Measurements from ENCODE around the gene RPN1. TPM values are rescaled to one million over a fixed set of nuclear protein-coding genes. Genes with fewer than 3 reads are reported as not detected.
A peak's percentile ranks its signal among the peaks of the same experiment; 100 is the strongest.

The RPN1 gene
- total and polyA plus RNA-seq, 2 of the 13 experiments (the other 11 are each of a cell fraction or from before 2014, with no cell fraction given): 290 to 342 TPM

DNA sequence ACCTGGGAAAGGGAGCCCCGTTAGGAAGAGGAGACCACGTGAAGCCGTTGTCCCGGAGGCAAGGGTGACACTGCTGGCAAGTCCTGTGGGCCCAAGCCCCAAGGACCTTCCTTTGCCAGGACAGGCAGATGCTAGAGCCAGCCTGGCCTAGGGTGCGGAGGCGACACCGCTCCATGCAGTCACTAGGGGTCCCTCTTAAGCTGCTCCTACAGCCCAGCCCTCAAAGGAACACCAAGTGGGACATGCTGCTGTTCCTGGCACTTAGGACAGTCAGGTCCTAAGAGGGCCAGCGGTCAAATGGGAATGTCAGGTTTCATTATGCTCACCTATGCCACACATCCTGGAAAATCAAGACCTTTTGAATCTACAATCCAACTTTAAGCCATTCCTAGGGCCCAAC is 59.7 kb downstream of the RPN1 start (continued):
- TF ChIP-seq JDP2 (CRISPR knock-in tag; IDR thresholded peaks at IDR 0.05; ENCODE audit: borderline replicate concordance) (no peak), SCMH1 (CRISPR knock-in tag; IDR thresholded peaks at IDR 0.05; ENCODE audit: borderline replicate concordance) (no peak), PLSCR1 (CRISPR knock-in tag; IDR thresholded peaks at IDR 0.05; ENCODE audit: borderline replicate concordance) (no peak), SOX6 (IDR thresholded peaks at IDR 0.05) (no peak), SOX6 (CRISPR knock-in tag; IDR thresholded peaks at IDR 0.05) (no peak), ZBTB1 (CRISPR knock-in tag; IDR thresholded peaks at IDR 0.05; ENCODE audit: borderline replicate concordance) (no peak), MYPOP (CRISPR knock-in tag; IDR thresholded peaks at IDR 0.05) (no peak), GATAD1 (CRISPR knock-in tag; IDR thresholded peaks at IDR 0.05) (no peak), TRAFD1 (CRISPR knock-in tag; IDR thresholded peaks at IDR 0.05; ENCODE audit: borderline replicate concordance) (no peak), ZFX (CRISPR knock-in tag; IDR thresholded peaks at IDR 0.05; ENCODE audit: low read depth) (peak; percentile 50; the same call in 1 of the 2 replicates), ZBTB40 (IDR thresholded peaks at IDR 0.05) (no peak), ZBTB40 (CRISPR knock-in tag; IDR thresholded peaks at IDR 0.05) (no peak), FOXO4 (CRISPR knock-in tag; conservative IDR thresholded peaks at IDR 0.05) (no peak), ZFP36L2 (CRISPR knock-in tag; IDR thresholded peaks at IDR 0.05) (peak; percentile 28; the same call in 1 of the 2 replicates), PRPF4 (IDR thresholded peaks at IDR 0.05; ENCODE audit: low read depth, low read length, poor library complexity, severe bottlenecking) (no peak), ZNF317 (CRISPR knock-in tag; IDR thresholded peaks at IDR 0.05) (0 out of 2 replicates have a peak, but pooled peaks have one; percentile 49)

Data from HepG2 (cell line).